ENCODE data around the gene INPP5F.

GRCh38 chr10:119737039-119737663 lies 11.3 kb downstream of the INPP5F start:
- TF ChIP-seq CTCF (IDR thresholded peaks at IDR 0.05 in 2 of 3, conservative IDR thresholded peaks at IDR 0.05 in 1 of 3; ENCODE audit: control insufficient read depth in 2 of 3, extremely low read depth in 1 of 3, insufficient read depth in 1 of 3, low read depth in 3 of 3, low read length in 3 of 3) (no peak), FOXM1 (IDR thresholded peaks at IDR 0.05; ENCODE audit: low read depth, low read length) (no peak), REST (IDR thresholded peaks at IDR 0.05; ENCODE audit: low read depth, low read length) (no peak), CREB1 (IDR thresholded peaks at IDR 0.05; ENCODE audit: low read depth) (no peak), PBX3 (IDR thresholded peaks at IDR 0.05; ENCODE audit: insufficient replicate concordance, low read depth, low read length) (no peak), SP1 (IDR thresholded peaks at IDR 0.05; ENCODE audit: low read depth, low read length) (no peak), YY1 (IDR thresholded peaks at IDR 0.05; ENCODE audit: low read depth, low read length) (no peak), SRF (IDR thresholded peaks at IDR 0.05; ENCODE audit: low read depth in 2 of 2, low read length in 2 of 2) (no peak), ZNF384 (IDR thresholded peaks at IDR 0.05; ENCODE audit: borderline replicate concordance, low read depth, low read length) (no peak), POLR2A (IDR thresholded peaks at IDR 0.05; ENCODE audit: low read depth, low read length) (no peak), ASH2L (IDR thresholded peaks at IDR 0.05; ENCODE audit: borderline replicate concordance, low read depth) (no peak), CEBPB (IDR thresholded peaks at IDR 0.05; ENCODE audit: borderline replicate concordance in 1 of 2, low read depth in 2 of 2, low read length in 2 of 2) (no peak)
